ENCODE measurements around the gene ABHD17A. TPM values are rescaled to one million over a fixed set of nuclear protein-coding genes. Genes with fewer than 3 reads are reported as not detected.
"Not testable (repeated sequence)": the region's sequence is repeated elsewhere in the genome, so short reads cannot be mapped to it uniquely, and the experiment has no call there.

Gene ABHD17A
- total RNA-seq, 1 experiment from 2014 or later = 60.7 TPM

- CTCF ChIA-PET = interaction anchor here (0.6 to 3.0 kb wide), 16 partner anchors 9 to 134 kb away, joined by 3 to 48 read pairs (median 4); partner anchors contain the start of genes ABHD17A, ADAT3 and SCAMP4
- Mint-ChIP-seq H3K4me3 (peak overlapping the region; percentile 99), H3K4me1 (peaks cover 16% of the 10 kb centered on the region), H3K27ac (peak overlapping the region; percentile 63; the same call in 1 of the 2 replicates)
- not testable (repeated sequence) for H3K36me3 Mint-ChIP-seq; H3K9me3 Mint-ChIP-seq; H3K27me3 Mint-ChIP-seq (ENCODE audit: low read depth); DNase-seq (ENCODE audit: low spot score)
- POLR2A ChIA-PET = interaction anchor here (0.5 to 1.3 kb wide), 5 partner anchors 8 to 48 kb away, joined by 3 to 15 read pairs (median 4); partner anchors contain the start of genes ABHD17A, ADAT3 and SCAMP4
- TF ChIP-seq PRDM15 (CRISPR knock-in tag; IDR thresholded peaks at IDR 0.05) (peak; percentile 1; the same call in 1 of the 2 replicates), ZNF138 (CRISPR knock-in tag; conservative IDR thresholded peaks at IDR 0.05) (0 out of 2 replicates have a peak, but pooled peaks have one; percentile 10), PRRX2 (CRISPR knock-in tag; IDR thresholded peaks at IDR 0.05) (0 out of 2 replicates have a peak, but pooled peaks have one; percentile 45), E2F5 (CRISPR knock-in tag; IDR thresholded peaks at IDR 0.05) (peak; percentile 80; the same call in 1 of the 2 replicates), ZBTB43 (CRISPR knock-in tag; IDR thresholded peaks at IDR 0.05) (0 out of 2 replicates have a peak, but pooled peaks have one; percentile 42)
- ATAC-seq = peak; percentile 61
These were observed 8.6 kb downstream of the ABHD17A start for GRCh38 chr19:1876496-1877279.

DNA sequence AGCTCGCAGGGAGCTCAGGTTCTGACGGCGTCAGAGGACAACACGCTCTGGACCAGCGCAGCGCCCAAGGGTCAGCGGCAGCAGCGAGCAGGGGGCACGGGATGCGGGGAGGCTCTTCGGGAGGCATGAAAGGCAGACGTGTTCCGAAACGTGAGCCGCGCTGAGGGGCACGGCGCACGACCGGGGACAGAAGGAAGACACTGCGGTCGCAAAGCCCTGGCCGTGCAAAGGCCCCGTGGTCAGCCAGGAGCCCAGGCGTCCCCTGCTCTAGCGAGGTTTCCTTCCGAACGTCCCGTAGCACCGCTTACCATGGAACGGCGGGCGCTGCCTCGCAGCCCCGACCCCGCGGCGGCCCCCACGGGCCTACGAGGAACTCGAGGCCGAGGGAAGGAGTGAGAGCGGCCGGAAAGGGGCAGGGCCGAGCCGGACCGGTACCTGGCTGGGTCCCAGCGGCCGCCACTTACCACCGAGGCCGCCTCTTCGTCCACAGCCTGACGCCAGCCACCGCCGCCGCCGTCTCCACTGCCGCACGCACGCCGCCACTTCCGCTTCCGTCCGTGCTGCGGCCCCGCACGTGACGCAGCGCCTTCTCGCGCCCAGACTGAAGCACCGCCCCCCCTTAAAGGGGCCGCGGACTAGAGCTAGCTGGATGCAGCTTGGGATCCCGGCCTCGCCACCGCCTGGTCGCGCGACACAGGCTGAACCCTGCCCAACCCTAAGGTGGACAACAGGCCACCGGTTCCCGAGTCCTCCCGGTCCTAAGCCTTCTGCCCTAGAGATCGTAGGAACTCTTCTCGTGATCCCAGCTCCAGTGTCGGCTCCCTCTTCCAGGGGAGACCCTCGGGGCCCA is 9.4 kb downstream of the ABHD17A start:
- Mint-ChIP-seq H3K36me3 (peaks cover 4% of the 10 kb centered on the region), H3K27me3 (ENCODE audit: low read depth) (no peaks in the 10 kb centered on the region), H3K4me3 (peak overlapping the region; percentile 99), H3K9me3 (no peaks in the 10 kb centered on the region), H3K4me1 (peaks cover 16% of the 10 kb centered on the region), H3K27ac (peak overlapping the region; percentile 86)
- ATAC-seq = peak; percentile 84
- DNase-seq (ENCODE audit: low spot score) = peak; percentile 88
- ChIA-PET CTCF (interaction anchor here (0.6 to 3.0 kb wide), 17 partner anchors 9 to 135 kb away, joined by 3 to 48 read pairs (median 5); partner anchors contain the start of genes ABHD17A, ADAT3 and SCAMP4), POLR2A (interaction anchor here (0.5 to 1.9 kb wide), 8 partner anchors 9 to 439 kb away, joined by 3 to 15 read pairs (median 4); partner anchors contain the start of genes ABHD17A, ADAT3 and SCAMP4)
- TF ChIP-seq PRDM15 (CRISPR knock-in tag; IDR thresholded peaks at IDR 0.05) (peak; percentile 58), RORB (CRISPR knock-in tag; IDR thresholded peaks at IDR 0.05) (no peak), PRRX2 (CRISPR knock-in tag; IDR thresholded peaks at IDR 0.05) (peak; percentile 70; the same call in 1 of the 2 replicates), ARID4B (CRISPR knock-in tag; IDR thresholded peaks at IDR 0.05; ENCODE audit: borderline replicate concordance) (peak; percentile 73; the same call in 1 of the 2 replicates), ZNF219 (CRISPR knock-in tag; IDR thresholded peaks at IDR 0.05; ENCODE audit: borderline replicate concordance) (no peak)
- TF ChIP-seq, protein P1, sequence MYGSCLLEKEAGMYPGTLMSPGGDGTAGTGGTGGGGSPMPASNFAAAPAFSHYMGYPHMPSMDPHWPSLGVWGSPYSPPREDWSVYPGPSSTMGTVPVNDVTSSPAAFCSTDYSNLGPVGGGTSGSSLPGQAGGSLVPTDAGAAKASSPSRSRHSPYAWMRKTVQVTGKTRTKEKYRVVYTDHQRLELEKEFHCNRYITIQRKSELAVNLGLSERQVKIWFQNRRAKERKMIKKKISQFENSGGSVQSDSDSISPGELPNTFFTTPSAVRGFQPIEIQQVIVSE (CRISPR knock-in tag; IDR thresholded peaks at IDR 0.05; ENCODE audit: borderline replicate concordance) = no peak
- TF ChIP-seq, protein P2, sequence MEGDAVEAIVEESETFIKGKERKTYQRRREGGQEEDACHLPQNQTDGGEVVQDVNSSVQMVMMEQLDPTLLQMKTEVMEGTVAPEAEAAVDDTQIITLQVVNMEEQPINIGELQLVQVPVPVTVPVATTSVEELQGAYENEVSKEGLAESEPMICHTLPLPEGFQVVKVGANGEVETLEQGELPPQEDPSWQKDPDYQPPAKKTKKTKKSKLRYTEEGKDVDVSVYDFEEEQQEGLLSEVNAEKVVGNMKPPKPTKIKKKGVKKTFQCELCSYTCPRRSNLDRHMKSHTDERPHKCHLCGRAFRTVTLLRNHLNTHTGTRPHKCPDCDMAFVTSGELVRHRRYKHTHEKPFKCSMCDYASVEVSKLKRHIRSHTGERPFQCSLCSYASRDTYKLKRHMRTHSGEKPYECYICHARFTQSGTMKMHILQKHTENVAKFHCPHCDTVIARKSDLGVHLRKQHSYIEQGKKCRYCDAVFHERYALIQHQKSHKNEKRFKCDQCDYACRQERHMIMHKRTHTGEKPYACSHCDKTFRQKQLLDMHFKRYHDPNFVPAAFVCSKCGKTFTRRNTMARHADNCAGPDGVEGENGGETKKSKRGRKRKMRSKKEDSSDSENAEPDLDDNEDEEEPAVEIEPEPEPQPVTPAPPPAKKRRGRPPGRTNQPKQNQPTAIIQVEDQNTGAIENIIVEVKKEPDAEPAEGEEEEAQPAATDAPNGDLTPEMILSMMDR (IDR thresholded peaks at IDR 0.05) = no peak
